Thymus (tissue), 11 donors: ENCODE measurements around the gene CDH4. TPM values are rescaled to one million over a fixed set of nuclear protein-coding genes. Genes with fewer than 3 reads are reported as not detected.

Experiments used
- DNase-seq, 9 donors: peaks; one replicate each; pipeline ENCODE4 v3.0.0-alpha.2; 2013; ENCODE audit warnings: low spot score in 9 of 9, low read depth in 6 of 9, missing footprints in 1 of 9
- H3K27ac ChIP-seq, 2 donors: one replicate each; pipeline ENCODE4 v1.5.1; 2013; ENCODE audit warnings: control low read depth in 1 of 2, low read depth in 1 of 2, low read length in 1 of 2, mild to moderate bottlenecking in 1 of 2, moderate library complexity in 1 of 2
- H3K27me3 ChIP-seq, 2 donors: one replicate each; pipeline ENCODE4 v1.5.1; 2013; ENCODE audit warnings: low read length in 1 of 2; ENCODE audit not compliant: control insufficient read depth in 2 of 2, insufficient read depth in 1 of 2
- H3K36me3 ChIP-seq, 2 donors: one replicate each; pipeline ENCODE4 v1.5.1; 2013; ENCODE audit warnings: low read length in 1 of 2, mild to moderate bottlenecking in 1 of 2, moderate library complexity in 1 of 2; ENCODE audit not compliant: control insufficient read depth in 2 of 2, insufficient read depth in 2 of 2
- H3K4me1 ChIP-seq, 2 donors: one replicate each; pipeline ENCODE4 v1.5.1; 2013; ENCODE audit warnings: low read length in 2 of 2; ENCODE audit not compliant: control insufficient read depth in 2 of 2, insufficient read depth in 2 of 2
- H3K4me3 ChIP-seq, 2 donors: one replicate each; pipeline ENCODE4 v1.5.1; 2013; ENCODE audit warnings: low read length in 2 of 2, control low read depth in 1 of 2, mild to moderate bottlenecking in 1 of 2
- H3K9me3 ChIP-seq, 2 donors: one replicate each; pipeline ENCODE4 v1.5.1; 2013; ENCODE audit warnings: low read length in 1 of 2, mild to moderate bottlenecking in 1 of 2; ENCODE audit not compliant: control insufficient read depth in 2 of 2, insufficient read depth in 1 of 2
- WGBS: extraction: QIAGEN DNeasy Blood & Tissue Kit; methylation state at CpG from one replicate; pipeline ENCODE4 v1.1.7; 2013; 5-methylcytosine and 5-hydroxymethylcytosine counted together
- polyA plus RNA-seq: library from polyadenylated mRNA; stranded (reverse); fragments of 200-250 nt; gene quantifications from one replicate; pipeline ENCODE4 v1.2.3, GENCODE V29; 2013
- total RNA-seq: library from RNA; stranded (reverse); fragments of 120-200 nt; gene quantifications from one replicate; pipeline ENCODE4 v1.2.4, GENCODE V29; 2013
- donor health status: healthy.

Gene CDH4
- total and polyA plus RNA-seq, 2 donors, result 0.34 to 0.61 TPM

DNA sequence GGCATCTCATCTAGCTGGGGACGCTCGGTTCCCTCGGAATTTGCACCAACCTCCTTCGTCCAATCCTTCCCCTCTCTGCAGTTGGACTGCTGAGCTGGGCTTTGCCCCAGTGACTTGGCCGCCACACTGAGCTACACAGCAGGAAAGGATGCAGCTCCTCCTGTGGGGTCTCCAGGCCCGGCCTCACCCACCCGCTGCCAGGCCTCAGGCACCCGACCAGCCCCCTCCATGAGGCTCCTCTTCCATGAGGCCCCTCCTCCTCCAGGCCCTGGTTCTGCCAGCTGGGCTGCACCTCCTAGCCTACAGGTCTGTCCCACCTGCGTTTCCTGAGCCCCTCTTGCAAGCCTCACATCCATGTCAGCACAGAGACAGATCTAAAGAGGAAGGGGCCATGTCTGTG, 443.7 kb downstream of the CDH4 start:
- no peaks in the 10 kb centered on the region for H3K36me3 ChIP-seq
- 86% methylated on average over 9 of the region's 9 CpGs for WGBS
- no peak for DNase-seq
- H3K9me3 ChIP-seq, result peaks cover 0 to 8% of the 10 kb centered on the region in 2 donors
- no peaks in the 10 kb centered on the region for H3K27me3 ChIP-seq
- H3K27ac ChIP-seq, result no peak overlapping the region
- no peak overlapping the region for H3K4me3 ChIP-seq
- H3K4me1 ChIP-seq, result no peaks in the 10 kb centered on the region

DNA sequence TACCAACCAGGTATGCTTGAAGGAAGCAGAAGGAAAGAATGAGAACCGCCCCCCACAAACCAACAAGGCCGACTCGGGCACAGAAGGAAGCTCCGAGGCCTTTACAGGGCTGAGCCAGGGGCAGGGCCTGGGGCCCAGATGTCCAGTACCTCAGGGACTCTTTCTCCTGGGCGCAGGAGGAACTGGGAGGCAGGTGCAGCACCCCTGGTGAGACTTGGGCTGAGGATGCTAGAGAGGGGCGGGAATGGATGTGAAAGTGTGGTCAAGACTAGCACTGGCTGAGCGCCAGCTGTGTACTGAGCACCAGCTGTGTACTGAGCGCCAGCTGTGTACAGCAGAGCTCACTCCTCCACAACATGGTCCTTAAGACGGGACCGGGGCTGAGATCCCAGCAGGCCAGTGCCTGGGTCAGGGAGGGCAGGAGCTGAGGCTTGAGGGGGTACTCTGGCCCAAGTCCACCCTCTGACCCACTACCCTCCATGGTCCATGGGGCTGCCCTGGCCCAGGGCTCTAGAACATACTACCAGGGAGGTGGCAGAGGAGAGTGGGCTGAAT, 444.2 kb downstream of the CDH4 start:
- Histone ChIP-seq H3K27ac (no peak overlapping the region), H3K4me1 (no peaks in the 10 kb centered on the region), H3K36me3 (no peaks in the 10 kb centered on the region), H3K9me3 (peaks cover 0 to 6% of the 10 kb centered on the region in 2 donors), H3K4me3 (no peak overlapping the region), H3K27me3 (no peaks in the 10 kb centered on the region)
- no peak for DNase-seq
- whole genome bisulfite sequencing, result 85% methylated on average over 10 of the region's 10 CpGs

DNA sequence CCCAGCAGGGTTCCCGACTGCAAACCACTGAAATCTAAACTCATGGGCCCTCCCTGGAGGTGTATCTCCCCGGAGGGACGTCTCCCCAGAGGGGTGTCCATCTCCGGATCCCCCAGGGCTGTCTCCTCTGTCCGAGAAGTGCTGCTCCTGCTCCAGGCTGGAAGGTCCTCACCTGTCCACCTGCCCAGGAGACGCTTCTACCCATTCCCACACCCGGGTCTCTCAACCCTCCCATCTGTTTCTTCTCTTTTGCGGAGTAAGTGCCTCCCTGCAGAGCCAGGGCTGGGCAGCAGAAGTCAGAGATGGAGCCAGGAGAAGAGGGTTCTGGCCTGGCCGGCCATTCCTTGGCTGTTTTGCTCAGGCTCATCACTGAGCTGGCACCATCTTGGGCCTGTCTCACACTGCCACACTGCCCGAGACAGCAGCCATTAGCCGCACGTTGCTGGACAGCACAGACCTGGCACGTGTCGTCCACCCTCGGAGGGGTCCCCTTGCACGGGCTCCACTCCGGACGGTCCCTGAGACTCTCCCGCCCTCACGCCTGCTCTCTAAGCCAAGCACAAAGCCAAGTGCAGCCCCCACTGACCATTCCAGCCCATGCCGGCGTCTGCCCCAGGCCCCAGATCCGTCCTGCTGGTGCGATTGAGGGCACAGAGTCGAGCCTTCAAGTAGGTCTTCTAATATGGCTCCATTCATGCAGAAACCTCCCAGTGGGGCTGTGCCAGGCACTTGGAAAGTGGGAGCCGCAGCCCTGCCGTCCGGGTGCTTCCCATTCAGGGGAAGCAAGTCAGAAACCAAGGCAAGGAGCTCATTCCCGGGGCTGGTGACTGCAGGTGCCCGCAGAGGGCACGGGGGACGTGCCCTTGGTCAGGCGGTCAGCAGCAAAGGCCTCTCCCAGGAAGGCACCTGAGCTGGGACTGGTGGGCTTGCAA, 445.9 kb downstream of the CDH4 start:
- Histone ChIP-seq H3K27ac (no peak overlapping the region), H3K27me3 (no peaks in the 10 kb centered on the region), H3K36me3 (no peaks in the 10 kb centered on the region), H3K9me3 (peaks cover 0 to 5% of the 10 kb centered on the region in 2 donors), H3K4me1 (no peaks in the 10 kb centered on the region), H3K4me3 (no peak overlapping the region)
- 95% methylated on average over 33 of the region's 33 CpGs for WGBS
- no peak for DNase-seq

GRCh38 chr20:61698598-61699494, 446.8 kb downstream of the CDH4 start:
- no peak for DNase-seq
- Histone ChIP-seq H3K9me3 (peaks cover 0 to 5% of the 10 kb centered on the region in 2 donors), H3K4me3 (no peak overlapping the region), H3K4me1 (no peaks in the 10 kb centered on the region), H3K36me3 (no peaks in the 10 kb centered on the region), H3K27ac (no peak overlapping the region), H3K27me3 (no peaks in the 10 kb centered on the region)
- WGBS, result 93% methylated on average over 25 of the region's 25 CpGs

GRCh38 chr20:61699495-61700374, 447.7 kb downstream of the CDH4 start:
- peaks cover 0 to 5% of the 10 kb centered on the region in 2 donors for H3K9me3 ChIP-seq
- WGBS, result 81% methylated on average over 31 of the region's 31 CpGs
- H3K27ac ChIP-seq, result no peak overlapping the region
- no peaks in the 10 kb centered on the region for H3K36me3 ChIP-seq
- H3K4me1 ChIP-seq, result no peaks in the 10 kb centered on the region
- H3K27me3 ChIP-seq, result no peaks in the 10 kb centered on the region
- no peak overlapping the region for H3K4me3 ChIP-seq
- no peak for DNase-seq

GRCh38 chr20:61700595-61701140, 448.6 kb downstream of the CDH4 start:
- H3K9me3 ChIP-seq, result peaks cover 0 to 7% of the 10 kb centered on the region in 2 donors

DNA sequence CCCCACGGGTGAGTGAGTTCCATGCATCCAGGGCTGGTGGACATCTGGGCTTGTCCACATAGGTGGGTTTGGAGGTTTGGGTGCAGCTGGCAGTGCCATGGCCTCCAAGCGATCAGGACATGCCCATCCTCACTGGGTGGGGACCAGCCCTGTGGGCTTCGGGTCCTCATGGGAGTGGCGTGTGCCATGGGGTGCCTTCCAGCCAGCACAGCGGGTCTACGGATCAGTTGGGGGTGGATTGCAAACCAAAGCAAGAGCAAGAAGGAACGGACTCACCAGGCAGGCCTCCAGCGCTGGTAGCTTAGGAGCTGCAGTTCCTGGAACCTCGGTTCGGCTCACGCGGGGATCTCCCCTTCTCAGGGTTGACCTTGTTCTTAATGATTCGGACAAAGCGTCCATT, 449.3 kb downstream of the CDH4 start:
- DNase-seq, result no peak
- H3K4me3 ChIP-seq, result no peak overlapping the region
- 92% methylated on average over 14 of the region's 14 CpGs for WGBS

More at GRCh38 chr20:61700595-61701140, 448.6 kb downstream of the CDH4 start:
- H3K27ac ChIP-seq, result no peak overlapping the region
- H3K4me1 ChIP-seq, result no peaks in the 10 kb centered on the region
- 97% methylated on average over 24 of the region's 24 CpGs for WGBS
- no peaks in the 10 kb centered on the region for H3K27me3 ChIP-seq
- no peak overlapping the region for H3K4me3 ChIP-seq
- no peaks in the 10 kb centered on the region for H3K36me3 ChIP-seq
- no peak for DNase-seq

GRCh38 chr20:61701802-61702201, 449.7 kb downstream of the CDH4 start:
- DNase-seq, result no peak
- Histone ChIP-seq H3K4me1 (no peaks in the 10 kb centered on the region), H3K27ac (no peak overlapping the region), H3K36me3 (no peaks in the 10 kb centered on the region), H3K27me3 (no peaks in the 10 kb centered on the region), H3K4me3 (no peak overlapping the region), H3K9me3 (peaks cover 0 to 10% of the 10 kb centered on the region in 2 donors)
- 90% methylated on average over 12 of the region's 12 CpGs for WGBS

More for the DNA sequence above, 449.3 kb downstream of the CDH4 start:
- H3K27me3 ChIP-seq, result no peaks in the 10 kb centered on the region
- peaks cover 0 to 10% of the 10 kb centered on the region in 2 donors for H3K9me3 ChIP-seq
- no peak overlapping the region for H3K27ac ChIP-seq
- no peaks in the 10 kb centered on the region for H3K4me1 ChIP-seq
- H3K36me3 ChIP-seq, result no peaks in the 10 kb centered on the region
